NCI-H2227 (cell line): ENCODE results near the gene ITPR2.
"Not testable (repeated sequence)": the region's sequence is repeated elsewhere in the genome, so short reads cannot be mapped to it uniquely, and the experiment has no call there.

Experiments
- DNase-seq: peaks from one replicate; lab custom pipeline; 2025; ENCODE audit not compliant: unreplicated experiment; lab: John Stamatoyannopoulos, UW

The ITPR2 gene

DNA sequence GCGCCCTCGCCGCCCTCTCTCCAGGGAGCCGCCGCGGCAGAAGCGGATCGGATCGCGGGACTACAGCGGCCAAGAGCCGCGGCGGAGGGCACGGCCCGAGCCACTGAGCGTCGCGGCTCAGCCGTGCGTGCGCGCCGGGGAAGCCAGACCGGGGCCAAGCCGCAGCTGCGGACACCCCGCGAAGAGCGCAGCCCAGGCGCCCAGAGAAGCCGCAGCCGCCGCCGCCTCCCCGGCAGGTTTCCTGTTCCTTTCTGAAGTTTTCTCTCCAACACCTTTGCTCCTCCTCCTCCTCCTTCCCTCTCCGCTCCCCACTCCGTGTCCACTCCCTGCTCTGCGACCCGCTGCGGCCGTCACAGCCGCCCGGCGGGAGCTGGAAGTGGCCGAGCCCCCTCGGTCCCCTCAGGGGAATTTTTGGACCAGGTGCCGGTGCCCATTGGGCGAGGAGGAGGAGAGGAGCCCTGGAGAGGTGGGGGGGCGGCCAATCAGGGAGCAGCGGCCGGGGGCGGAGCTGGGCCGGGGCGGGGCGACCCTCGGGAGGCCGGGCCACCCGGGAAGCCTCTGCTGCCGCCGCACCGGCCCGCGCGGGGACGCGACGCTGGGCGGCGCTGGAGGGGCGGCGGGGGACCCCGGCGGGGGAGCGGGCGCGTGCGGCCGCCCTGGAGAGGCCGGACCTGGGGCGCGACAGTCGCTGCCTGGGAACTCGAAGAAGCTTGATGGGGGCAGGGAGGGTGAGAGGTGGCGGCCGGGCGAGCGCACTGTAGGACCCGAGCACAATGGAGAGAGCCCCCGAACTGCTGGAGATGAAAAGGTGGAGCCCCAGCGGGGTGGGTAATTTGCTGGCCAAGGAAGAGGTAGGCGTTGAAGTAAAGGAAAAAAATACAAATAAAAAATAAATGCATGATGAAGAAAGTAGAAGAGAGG, at the start of gene ITPR2:
Gene ITPR2, minus strand, starts transcription at position 373 of the 921 bp plus-strand sequence. CDS start 413 bp downstream, outside the sequence.
- peak; percentile 60 for DNase-seq

DNA sequence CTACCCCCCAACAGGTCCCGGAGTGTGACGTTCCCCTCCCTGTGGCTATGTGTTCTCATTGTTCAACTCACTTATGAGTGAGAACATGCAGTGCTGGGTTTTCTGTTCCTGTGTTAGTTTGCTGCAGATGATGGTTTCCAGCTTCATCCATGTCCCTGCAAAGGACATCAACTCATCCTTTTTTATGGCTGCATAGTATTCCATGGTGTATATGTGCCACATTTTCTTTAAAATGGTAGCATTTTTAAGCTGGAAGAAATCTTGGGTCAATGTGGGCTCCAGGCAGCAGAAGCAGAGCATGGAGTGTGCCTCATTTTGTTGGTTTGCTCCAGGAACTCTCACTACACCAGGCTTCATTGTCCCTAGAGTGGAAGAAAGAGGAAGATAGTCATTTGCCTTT, 47.6 kb upstream of the ITPR2 start:
- no peak for DNase-seq

- no peak for DNase-seq
These were observed 45.7 kb upstream of the ITPR2 start for GRCh38 chr12:26878661-26879119.

DNA sequence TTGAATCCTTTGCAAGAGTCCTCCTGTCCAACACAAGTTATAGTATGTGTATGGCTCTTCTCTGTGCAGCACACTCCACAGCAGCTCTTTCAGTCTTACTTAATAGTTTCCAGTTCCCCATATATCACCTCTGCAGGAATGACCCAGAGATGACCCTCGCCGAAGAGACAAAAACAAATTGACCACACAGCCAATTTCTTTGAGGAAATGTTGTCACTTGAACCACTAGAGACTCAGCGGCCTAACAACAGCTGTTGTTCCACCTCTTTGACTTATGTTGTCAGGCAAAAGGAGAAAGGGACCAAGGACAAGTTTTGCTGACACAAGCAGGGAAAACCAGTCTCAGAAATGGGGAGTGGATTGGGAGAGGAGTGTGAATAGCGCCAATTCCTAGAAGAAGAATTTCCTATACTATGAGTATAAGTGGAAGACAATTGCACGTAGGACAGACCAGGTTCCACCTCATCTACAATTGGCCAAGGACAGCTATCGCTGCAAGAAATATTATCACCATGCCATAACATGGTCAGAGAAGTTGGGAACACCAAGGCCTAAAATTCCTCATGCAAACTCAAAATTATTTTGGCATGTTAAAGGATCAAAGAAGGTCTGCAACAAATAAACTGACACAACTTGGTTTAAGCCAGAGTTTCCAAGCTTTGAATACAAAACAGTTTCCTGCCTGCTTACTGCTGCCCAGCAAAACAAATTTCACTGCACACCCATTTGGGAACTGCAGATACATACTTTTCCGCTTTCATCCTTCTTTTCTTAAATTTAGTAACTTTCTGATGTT, 41.7 kb upstream of the ITPR2 start:
- no peak for DNase-seq

GRCh38 chr12:26872625-26873024, 39.6 kb upstream of the ITPR2 start:
- no peak for DNase-seq

- DNase-seq, result no peak
These were observed 39.0 kb upstream of the ITPR2 start for GRCh38 chr12:26871985-26872384.

DNA sequence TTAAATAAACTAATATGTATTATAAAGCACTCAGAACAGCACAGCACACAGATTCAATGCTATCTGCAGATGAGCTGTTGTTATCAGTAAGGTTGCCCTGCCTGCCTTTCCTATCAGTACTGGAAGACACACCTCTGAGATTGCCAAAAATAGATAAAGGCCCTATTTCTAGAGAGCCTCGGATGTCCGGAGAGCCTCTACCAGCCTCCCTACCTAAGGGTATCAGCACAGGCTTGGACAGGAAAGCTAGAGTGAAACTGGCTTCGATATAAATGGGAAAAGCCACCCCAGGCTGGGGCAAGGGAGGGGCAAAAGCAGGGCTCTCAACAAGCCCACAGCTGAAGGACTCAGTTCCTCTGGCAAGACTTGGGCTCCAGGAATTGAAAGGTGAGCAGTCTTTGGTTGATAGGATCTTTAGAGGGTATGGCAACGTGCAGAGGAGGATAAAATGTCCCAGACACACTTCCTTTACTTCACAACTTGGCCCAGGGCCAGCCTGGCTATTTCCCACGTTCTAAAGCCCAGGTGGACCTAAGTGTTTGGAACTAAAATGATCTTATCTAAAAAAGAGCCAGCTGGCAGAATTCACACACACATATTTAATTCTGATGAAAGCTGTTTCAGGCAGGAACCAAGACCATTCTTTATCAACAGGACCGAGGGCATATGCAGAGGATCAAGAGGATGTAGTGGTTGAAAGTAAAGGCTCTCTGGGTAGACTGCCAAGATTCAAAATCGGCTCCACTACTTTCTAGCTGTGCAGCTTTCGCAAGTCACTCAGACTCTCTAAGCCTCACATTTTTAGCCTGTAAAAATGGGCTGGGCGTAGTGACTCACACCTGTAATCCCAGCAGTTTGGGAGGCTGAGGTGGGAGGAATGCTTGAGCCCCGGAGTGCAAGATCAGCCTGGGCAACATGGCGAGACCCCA, 37.8 kb upstream of the ITPR2 start:
- no peak for DNase-seq

- DNase-seq, result no peak
These were observed 37.0 kb upstream of the ITPR2 start for GRCh38 chr12:26869908-26870459.

DNA sequence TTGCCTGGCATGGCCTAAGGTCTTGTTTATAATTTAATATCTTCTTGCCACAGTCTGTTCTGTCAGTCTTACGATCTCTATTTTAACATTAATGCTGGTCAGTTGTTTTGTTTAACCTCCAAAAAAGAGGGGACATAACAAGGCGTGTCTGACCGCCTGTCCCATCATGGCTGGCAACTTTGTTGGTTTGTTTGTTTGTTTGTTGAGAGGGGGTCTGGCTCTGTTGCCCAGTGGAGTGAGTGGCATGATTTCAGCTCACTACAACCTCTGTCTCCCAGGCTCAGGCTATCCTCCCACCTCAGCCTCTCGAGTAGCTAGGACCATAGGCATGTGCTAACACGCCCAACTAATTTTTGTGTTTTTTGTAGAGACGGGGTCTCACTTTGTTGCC, 36.1 kb upstream of the ITPR2 start:
- DNase-seq, result no peak

DNA sequence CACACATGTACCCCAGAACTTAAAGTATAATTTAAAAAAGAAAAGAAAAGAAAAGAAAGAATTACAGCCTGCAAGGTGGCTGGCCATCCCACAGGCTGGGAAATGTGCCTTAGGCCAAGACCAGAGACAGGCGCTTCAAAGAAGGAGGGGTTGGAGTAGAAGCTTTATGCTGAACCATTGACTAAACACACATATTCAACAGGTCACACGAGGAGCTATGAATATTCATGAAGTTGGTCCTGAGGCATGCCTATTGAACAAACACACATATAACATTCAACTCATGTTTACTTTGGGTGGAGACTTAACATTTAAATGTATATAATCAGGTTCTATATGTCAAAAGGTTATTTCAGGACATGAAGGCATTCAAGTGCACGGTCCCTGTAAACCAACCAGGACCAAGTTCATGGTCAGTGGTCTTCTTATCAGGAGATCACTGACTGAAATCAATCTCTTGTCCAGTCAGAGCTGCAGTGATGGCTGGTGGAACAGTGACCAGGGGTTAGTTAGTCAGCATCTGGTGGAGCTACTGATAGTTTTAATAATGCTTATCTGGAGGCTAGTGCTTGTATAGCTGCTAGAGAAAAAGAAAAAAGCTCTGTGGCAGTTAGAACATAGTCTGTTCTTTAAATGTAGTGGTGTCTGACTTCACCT, 35.6 kb upstream of the ITPR2 start:
- no peak for DNase-seq

GRCh38 chr12:26867080-26867479, 34.1 kb upstream of the ITPR2 start:
- no peak for DNase-seq

GRCh38 chr12:26863515-26863914, 30.5 kb upstream of the ITPR2 start:
- DNase-seq, result no peak

- DNase-seq, result not testable (repeated sequence)
These were observed 29.8 kb upstream of the ITPR2 start for GRCh38 chr12:26862787-26863186.

GRCh38 chr12:26861690-26862089, 28.7 kb upstream of the ITPR2 start:
- no peak for DNase-seq

- DNase-seq, result no peak
These were observed 24.6 kb upstream of the ITPR2 start for GRCh38 chr12:26857465-26858176.

- DNase-seq, result no peak
These were observed 22.3 kb upstream of the ITPR2 start for GRCh38 chr12:26855337-26855736.

- DNase-seq, result no peak
These were observed 21.0 kb upstream of the ITPR2 start for GRCh38 chr12:26854031-26854390.

- peak; percentile 41 for DNase-seq
These were observed 20.5 kb upstream of the ITPR2 start for GRCh38 chr12:26853303-26854030.
